Panc1 (cell line): ENCODE measurements around the gene TSHZ2.

ENCODE experiments used
- CTCF ChIP-seq: fragments of 450-650 bp; IDR thresholded peaks from 2 replicates; pipeline ENCODE4 v1.5.1; 2017; ENCODE audit warnings: mild to moderate bottlenecking
- POLR2AphosphoS5 ChIP-seq: IDR thresholded peaks from 2 replicates; pipeline ENCODE4 v1.6.1; 2012; ENCODE audit warnings: mild to moderate bottlenecking, low read depth, low read length, moderate library complexity
- REST ChIP-seq, 2 experiments: IDR thresholded peaks; 2 replicates each; pipeline ENCODE4 v1.6.1; 2011 to 2012; ENCODE audit warnings: low read depth in 2 of 2, control low read depth in 1 of 2, low read length in 1 of 2, mild to moderate bottlenecking in 1 of 2, moderate library complexity in 1 of 2; ENCODE audit not compliant: insufficient read depth in 1 of 2
- TCF7L2 ChIP-seq: IDR thresholded peaks from 2 replicates; pipeline ENCODE4 v1.6.1; 2011; ENCODE audit warnings: mild to moderate bottlenecking, low read depth, low read length, inconsistent platforms

GRCh38 chr20:53079261-53079691 lies 107.1 kb downstream of the TSHZ2 start:
- TF ChIP-seq POLR2AphosphoS5 (no peak), CTCF (no peak; the same call in 1 of the 2 replicates), REST (IDR thresholded peaks at IDR 0.05; ENCODE audit: insufficient read depth in 1 of 2, low read depth in 2 of 2, low read length in 1 of 2) (no peak), TCF7L2 (no peak)
